ENCODE results near the gene CABLES2. TPM values are rescaled to one million over a fixed set of nuclear protein-coding genes. Genes with fewer than 3 reads are reported as not detected.

CABLES2 gene
- total and polyA plus RNA-seq, 9 of the 15 experiments (the other 6 are each of a cell fraction or from before 2014, with no cell fraction given): 0.46 to 4.2 (median 1.6) TPM

DNA sequence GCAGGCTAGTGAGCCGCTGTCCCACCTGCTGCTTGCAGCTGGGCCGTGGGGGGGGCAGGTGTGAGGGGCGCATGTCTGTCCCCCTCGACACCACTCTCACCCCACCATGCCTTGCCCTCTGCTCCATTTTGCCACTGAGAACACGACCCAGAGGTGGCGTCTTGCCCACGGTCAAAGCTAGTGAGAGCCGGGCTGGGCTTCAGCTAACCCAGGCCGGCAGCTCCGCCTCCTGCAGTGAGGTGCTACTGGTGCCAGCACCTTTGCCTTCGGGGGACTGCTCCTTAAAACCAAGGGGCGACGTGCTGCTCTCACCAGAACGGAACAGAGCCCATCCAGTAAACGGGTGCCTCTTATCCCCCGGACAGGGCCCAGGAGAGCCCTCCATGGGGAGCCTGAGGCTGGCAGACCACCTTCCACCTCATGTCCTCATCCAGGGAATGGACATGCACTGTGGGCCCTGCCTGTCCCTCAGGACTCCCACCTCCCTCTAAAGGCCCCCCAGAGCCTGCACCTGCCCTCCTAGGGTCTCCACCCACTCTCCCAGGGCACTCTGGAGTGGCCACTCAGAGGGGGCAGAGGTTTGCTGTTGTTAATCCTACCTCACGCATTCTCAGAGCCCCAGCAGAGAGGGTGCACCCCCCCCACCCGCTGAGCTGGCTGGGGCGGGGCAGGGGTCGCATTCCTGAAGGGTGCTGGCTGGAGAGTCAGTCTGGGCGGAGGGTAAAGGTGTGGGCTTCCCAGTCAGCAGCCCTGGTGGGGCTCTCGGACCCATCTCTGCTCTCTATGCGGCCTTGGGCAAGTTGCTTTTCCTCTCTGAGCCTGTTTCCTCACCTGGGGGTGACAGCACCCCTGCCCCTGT is 17.4 kb upstream of the CABLES2 start:
- POLR2A ChIA-PET: no interaction called here
- H3K4me1 ChIP-seq (replicated peaks in 1 of 2; ENCODE audit: control insufficient read depth in 2 of 2, insufficient read depth in 2 of 2, low read length in 2 of 2): peaks cover 1 to 74% of the 10 kb centered on the region in 2 experiments; a peak in 4 of 5 replicates
- CTCF ChIA-PET (ENCODE audit: low intra/inter-chr PET ratio): no interaction called here
- TF ChIP-seq, protein P1, sequence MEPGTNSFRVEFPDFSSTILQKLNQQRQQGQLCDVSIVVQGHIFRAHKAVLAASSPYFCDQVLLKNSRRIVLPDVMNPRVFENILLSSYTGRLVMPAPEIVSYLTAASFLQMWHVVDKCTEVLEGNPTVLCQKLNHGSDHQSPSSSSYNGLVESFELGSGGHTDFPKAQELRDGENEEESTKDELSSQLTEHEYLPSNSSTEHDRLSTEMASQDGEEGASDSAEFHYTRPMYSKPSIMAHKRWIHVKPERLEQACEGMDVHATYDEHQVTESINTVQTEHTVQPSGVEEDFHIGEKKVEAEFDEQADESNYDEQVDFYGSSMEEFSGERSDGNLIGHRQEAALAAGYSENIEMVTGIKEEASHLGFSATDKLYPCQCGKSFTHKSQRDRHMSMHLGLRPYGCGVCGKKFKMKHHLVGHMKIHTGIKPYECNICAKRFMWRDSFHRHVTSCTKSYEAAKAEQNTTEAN (CRISPR knock-in tag; IDR thresholded peaks at IDR 0.05): no peak
- TF ChIP-seq FOXJ2 (tag; IDR thresholded peaks at IDR 0.05): no peak
- no peak for TF ChIP-seq ZBTB1 (CRISPR knock-in tag; IDR thresholded peaks at IDR 0.05; ENCODE audit: borderline replicate concordance, low read depth)
- TF ChIP-seq, protein P2, sequence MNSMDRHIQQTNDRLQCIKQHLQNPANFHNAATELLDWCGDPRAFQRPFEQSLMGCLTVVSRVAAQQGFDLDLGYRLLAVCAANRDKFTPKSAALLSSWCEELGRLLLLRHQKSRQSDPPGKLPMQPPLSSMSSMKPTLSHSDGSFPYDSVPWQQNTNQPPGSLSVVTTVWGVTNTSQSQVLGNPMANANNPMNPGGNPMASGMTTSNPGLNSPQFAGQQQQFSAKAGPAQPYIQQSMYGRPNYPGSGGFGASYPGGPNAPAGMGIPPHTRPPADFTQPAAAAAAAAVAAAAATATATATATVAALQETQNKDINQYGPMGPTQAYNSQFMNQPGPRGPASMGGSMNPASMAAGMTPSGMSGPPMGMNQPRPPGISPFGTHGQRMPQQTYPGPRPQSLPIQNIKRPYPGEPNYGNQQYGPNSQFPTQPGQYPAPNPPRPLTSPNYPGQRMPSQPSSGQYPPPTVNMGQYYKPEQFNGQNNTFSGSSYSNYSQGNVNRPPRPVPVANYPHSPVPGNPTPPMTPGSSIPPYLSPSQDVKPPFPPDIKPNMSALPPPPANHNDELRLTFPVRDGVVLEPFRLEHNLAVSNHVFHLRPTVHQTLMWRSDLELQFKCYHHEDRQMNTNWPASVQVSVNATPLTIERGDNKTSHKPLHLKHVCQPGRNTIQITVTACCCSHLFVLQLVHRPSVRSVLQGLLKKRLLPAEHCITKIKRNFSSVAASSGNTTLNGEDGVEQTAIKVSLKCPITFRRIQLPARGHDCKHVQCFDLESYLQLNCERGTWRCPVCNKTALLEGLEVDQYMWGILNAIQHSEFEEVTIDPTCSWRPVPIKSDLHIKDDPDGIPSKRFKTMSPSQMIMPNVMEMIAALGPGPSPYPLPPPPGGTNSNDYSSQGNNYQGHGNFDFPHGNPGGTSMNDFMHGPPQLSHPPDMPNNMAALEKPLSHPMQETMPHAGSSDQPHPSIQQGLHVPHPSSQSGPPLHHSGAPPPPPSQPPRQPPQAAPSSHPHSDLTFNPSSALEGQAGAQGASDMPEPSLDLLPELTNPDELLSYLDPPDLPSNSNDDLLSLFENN (IDR thresholded peaks at IDR 0.05; ENCODE audit: low read depth in 2 of 2, low read length in 2 of 2): no peak
- TF ChIP-seq ZNF436 (CRISPR knock-in tag; IDR thresholded peaks at IDR 0.05): no peak
- TF ChIP-seq HNRNPH1 (optimal IDR thresholded peaks at IDR 0.05; ENCODE audit: low read depth, low read length): no peak
- TF ChIP-seq ZNF121 (CRISPR knock-in tag; conservative IDR thresholded peaks at IDR 0.05): no peak
- no peak for TF ChIP-seq RAD21 (CRISPR knock-in tag; conservative IDR thresholded peaks at IDR 0.05 in 1 of 2, IDR thresholded peaks at IDR 0.05 in 1 of 2)
- TF ChIP-seq ZNF586 (CRISPR knock-in tag; conservative IDR thresholded peaks at IDR 0.05): no peak
- TF ChIP-seq KLF16 (IDR thresholded peaks at IDR 0.05): no peak
- TF ChIP-seq SAP30 (IDR thresholded peaks at IDR 0.05; ENCODE audit: borderline replicate concordance, insufficient read depth, low read depth, low read length, poor library complexity, severe bottlenecking): no peak
- TF ChIP-seq, protein P3, sequence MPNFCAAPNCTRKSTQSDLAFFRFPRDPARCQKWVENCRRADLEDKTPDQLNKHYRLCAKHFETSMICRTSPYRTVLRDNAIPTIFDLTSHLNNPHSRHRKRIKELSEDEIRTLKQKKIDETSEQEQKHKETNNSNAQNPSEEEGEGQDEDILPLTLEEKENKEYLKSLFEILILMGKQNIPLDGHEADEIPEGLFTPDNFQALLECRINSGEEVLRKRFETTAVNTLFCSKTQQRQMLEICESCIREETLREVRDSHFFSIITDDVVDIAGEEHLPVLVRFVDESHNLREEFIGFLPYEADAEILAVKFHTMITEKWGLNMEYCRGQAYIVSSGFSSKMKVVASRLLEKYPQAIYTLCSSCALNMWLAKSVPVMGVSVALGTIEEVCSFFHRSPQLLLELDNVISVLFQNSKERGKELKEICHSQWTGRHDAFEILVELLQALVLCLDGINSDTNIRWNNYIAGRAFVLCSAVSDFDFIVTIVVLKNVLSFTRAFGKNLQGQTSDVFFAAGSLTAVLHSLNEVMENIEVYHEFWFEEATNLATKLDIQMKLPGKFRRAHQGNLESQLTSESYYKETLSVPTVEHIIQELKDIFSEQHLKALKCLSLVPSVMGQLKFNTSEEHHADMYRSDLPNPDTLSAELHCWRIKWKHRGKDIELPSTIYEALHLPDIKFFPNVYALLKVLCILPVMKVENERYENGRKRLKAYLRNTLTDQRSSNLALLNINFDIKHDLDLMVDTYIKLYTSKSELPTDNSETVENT (CRISPR knock-in tag; IDR thresholded peaks at IDR 0.05): no peak
- peaks cover 5 to 54% of the 10 kb centered on the region in 2 experiments; a peak in 3 of 5 replicates for H3K27me3 ChIP-seq (ENCODE audit: control insufficient read depth in 2 of 2, insufficient read depth in 2 of 2, low read length in 2 of 2)
- no peaks in the 10 kb centered on the region for H3K9me3 ChIP-seq (replicated peaks; ENCODE audit: control insufficient read depth, insufficient read depth, low read depth, low read length)
- H3K9me1 ChIP-seq (ENCODE audit: control insufficient read depth, insufficient read depth, low read length): no peaks in the 10 kb centered on the region
- H3K27ac ChIP-seq (ENCODE audit: extremely low read depth, low read depth, low read length): no peak overlapping the region
- no peak overlapping the region for H3K9ac ChIP-seq (ENCODE audit: insufficient read depth in 1 of 2, low read depth in 2 of 2, low read length in 2 of 2)
- ATAC-seq: no peak
- H3K4me2 ChIP-seq (ENCODE audit: insufficient read depth, low read length): no peak overlapping the region
- no peak overlapping the region for H2AFZ ChIP-seq (ENCODE audit: low read depth, low read length)
- DNase-seq (ENCODE audit: extremely low read depth in 1 of 4, low spot score in 3 of 4): no peak
- BruUV-seq (replicated peaks): no TSS peak
- in situ Hi-C loops (cut with MboI): no loop called here
- H3K36me3 ChIP-seq (ENCODE audit: control insufficient read depth, insufficient read depth, low read length): no peaks in the 10 kb centered on the region
- no peaks in the 10 kb centered on the region for H3K79me2 ChIP-seq (ENCODE audit: control insufficient read depth, insufficient read depth, low read length)
- H4K20me1 ChIP-seq (replicated peaks; ENCODE audit: control insufficient read depth, insufficient read depth, low read length): 0 out of 2 replicates have a peak, but pooled peaks cover 6% of the 10 kb centered on the region
- intact Hi-C loops (cut with micrococcal nuclease): no loop called here
- no peak for FAIRE-seq
- no peak overlapping the region for H3K4me3 ChIP-seq
- WGBS (ENCODE audit: insufficient coverage, low coverage, missing lambda C conversion rate): 4% methylated on average over 18 of the region's 23 CpGs

All from K562 (cell line).